Measurements from ENCODE around the gene TNFRSF25.

DNA sequence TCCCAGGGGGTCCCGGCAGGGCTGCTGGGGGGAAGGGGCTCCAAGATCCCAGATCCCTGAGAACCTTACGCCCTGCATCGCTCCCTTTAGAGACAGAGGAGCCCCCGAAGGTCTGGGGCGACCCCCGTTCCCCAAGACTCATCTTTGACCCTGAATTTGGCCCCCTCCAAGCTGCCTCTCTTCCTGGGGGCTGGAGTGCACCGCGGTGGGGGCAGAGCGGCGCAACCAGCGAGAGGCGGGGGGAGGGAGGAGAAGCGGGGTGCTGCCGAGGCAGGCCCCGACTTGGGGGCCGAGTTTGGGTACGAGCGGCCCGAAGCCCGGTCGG lies 30.9 kb upstream of the TNFRSF25 start:
- TF ChIP-seq POLR2AphosphoS5 (IDR thresholded peaks at IDR 0.05; ENCODE audit: low read depth, low read length) (no peak), POLR2A (IDR thresholded peaks at IDR 0.05; ENCODE audit: low read depth, low read length) (no peak), TAF1 (IDR thresholded peaks at IDR 0.05; ENCODE audit: borderline replicate concordance, low read depth, low read length) (no peak)
